Measurements from ENCODE around the gene CCNQ. TPM values are rescaled to one million over a fixed set of nuclear protein-coding genes. Genes with fewer than 3 reads are reported as not detected.

Gene CCNQ
- total and polyA plus RNA-seq, 2 donors from 2014 or later, result 14.6 to 35.4 TPM

- no peak overlapping the region for H3K27ac ChIP-seq (ENCODE audit: low read depth in 2 of 2, low read length in 2 of 2)
- no peaks in the 10 kb centered on the region for H3K9me3 ChIP-seq (ENCODE audit: control insufficient read depth in 2 of 3, insufficient read depth in 1 of 3, low read length in 3 of 3)
- H3K4me1 ChIP-seq (ENCODE audit: control insufficient read depth in 2 of 3, insufficient read depth in 2 of 3, low read depth in 1 of 3, low read length in 3 of 3), result no peaks in the 10 kb centered on the region
- H3K36me3 ChIP-seq (ENCODE audit: control insufficient read depth in 2 of 3, insufficient read depth in 3 of 3, low read length in 3 of 3), result no peaks in the 10 kb centered on the region
- H3K4me3 ChIP-seq (ENCODE audit: low read length in 3 of 3), result no peak overlapping the region
- FAIRE-seq, result no peak
- H3K27me3 ChIP-seq (ENCODE audit: control insufficient read depth, insufficient read depth, low read length), result no peaks in the 10 kb centered on the region
- DNase-seq, result peak in 2 of 5 donors; percentile 56 to 72
- TF ChIP-seq, protein P1, sequence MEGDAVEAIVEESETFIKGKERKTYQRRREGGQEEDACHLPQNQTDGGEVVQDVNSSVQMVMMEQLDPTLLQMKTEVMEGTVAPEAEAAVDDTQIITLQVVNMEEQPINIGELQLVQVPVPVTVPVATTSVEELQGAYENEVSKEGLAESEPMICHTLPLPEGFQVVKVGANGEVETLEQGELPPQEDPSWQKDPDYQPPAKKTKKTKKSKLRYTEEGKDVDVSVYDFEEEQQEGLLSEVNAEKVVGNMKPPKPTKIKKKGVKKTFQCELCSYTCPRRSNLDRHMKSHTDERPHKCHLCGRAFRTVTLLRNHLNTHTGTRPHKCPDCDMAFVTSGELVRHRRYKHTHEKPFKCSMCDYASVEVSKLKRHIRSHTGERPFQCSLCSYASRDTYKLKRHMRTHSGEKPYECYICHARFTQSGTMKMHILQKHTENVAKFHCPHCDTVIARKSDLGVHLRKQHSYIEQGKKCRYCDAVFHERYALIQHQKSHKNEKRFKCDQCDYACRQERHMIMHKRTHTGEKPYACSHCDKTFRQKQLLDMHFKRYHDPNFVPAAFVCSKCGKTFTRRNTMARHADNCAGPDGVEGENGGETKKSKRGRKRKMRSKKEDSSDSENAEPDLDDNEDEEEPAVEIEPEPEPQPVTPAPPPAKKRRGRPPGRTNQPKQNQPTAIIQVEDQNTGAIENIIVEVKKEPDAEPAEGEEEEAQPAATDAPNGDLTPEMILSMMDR (IDR thresholded peaks at IDR 0.05; ENCODE audit: borderline replicate concordance, extremely low read depth, insufficient read depth), result peak; percentile 34
- intact Hi-C loops (cut with DNase I), result no loop called here
- no peak overlapping the region for H3K9ac ChIP-seq (ENCODE audit: low read length in 3 of 3)
Observed at GRCh38 chrX:153635788-153636668, 37.1 kb upstream of the CCNQ start.

DNA sequence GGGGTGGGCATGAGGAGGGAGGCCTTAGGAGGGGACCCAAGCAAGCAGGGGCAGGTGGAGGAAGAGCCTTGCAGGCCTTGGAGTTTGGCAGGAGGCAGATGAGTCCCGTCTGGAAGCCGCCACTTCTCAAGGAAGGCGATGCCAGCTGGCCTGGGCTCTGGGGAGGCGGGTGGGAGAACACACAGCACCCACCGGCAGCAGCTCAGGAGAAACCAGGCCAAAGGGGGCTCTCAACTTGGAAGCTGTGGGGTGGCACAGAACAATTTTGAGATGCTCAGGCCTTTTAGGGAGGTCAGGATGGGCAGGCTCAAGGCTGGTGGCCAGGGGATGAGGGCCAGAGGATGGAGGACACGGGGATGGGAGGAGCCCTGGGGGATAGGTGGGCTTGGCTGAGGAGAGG is 36.4 kb upstream of the CCNQ start:
- intact Hi-C loops (cut with DNase I), result no loop called here
- no peak for FAIRE-seq
- TF ChIP-seq, protein P1 (IDR thresholded peaks at IDR 0.05; ENCODE audit: borderline replicate concordance, extremely low read depth, insufficient read depth), result no peak

DNA sequence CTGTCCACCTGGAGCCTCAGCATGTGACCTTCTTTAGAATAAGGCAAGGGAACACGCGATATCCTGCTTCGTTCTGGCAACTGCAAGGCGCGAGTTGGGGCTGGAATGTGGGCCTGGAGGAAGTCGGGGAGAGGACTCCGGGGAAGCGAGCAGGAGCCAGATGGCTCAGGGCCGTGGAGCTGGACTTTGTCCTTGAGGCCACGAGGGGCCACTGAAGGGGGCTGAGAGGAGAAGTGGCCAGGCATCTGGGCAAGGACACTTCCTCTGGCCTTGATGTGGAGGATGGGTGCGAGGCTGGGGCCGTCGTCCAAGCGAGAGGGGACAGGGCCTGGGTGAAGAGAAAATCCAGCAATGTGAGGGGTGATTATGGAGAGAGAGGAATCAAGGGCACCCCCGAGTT is 35.9 kb upstream of the CCNQ start:
- H3K27ac ChIP-seq (ENCODE audit: low read depth in 2 of 2, low read length in 2 of 2), result no peak overlapping the region
- H3K9me3 ChIP-seq (ENCODE audit: control insufficient read depth in 2 of 3, insufficient read depth in 1 of 3, low read length in 3 of 3), result no peaks in the 10 kb centered on the region
- H3K9ac ChIP-seq (ENCODE audit: low read length in 3 of 3), result no peak overlapping the region
- no peak overlapping the region for H3K4me3 ChIP-seq (ENCODE audit: low read length in 3 of 3)
- no peaks in the 10 kb centered on the region for H3K4me1 ChIP-seq (ENCODE audit: control insufficient read depth in 2 of 3, insufficient read depth in 2 of 3, low read depth in 1 of 3, low read length in 3 of 3)
- no peaks in the 10 kb centered on the region for H3K27me3 ChIP-seq (ENCODE audit: control insufficient read depth, insufficient read depth, low read length)
- peak in 3 of 5 donors; percentile 40 to 56 (median 53) for DNase-seq
- TF ChIP-seq, protein P1 (IDR thresholded peaks at IDR 0.05; ENCODE audit: borderline replicate concordance, extremely low read depth, insufficient read depth), result no peak
- no peak for FAIRE-seq
- no peaks in the 10 kb centered on the region for H3K36me3 ChIP-seq (ENCODE audit: control insufficient read depth in 2 of 3, insufficient read depth in 3 of 3, low read length in 3 of 3)
- intact Hi-C loops (cut with DNase I), result no loop called here

More for the DNA sequence above, 36.4 kb upstream of the CCNQ start:
- no peak overlapping the region for H3K4me3 ChIP-seq (ENCODE audit: low read length in 3 of 3)
- H3K36me3 ChIP-seq (ENCODE audit: control insufficient read depth in 2 of 3, insufficient read depth in 3 of 3, low read length in 3 of 3), result no peaks in the 10 kb centered on the region
- no peaks in the 10 kb centered on the region for H3K27me3 ChIP-seq (ENCODE audit: control insufficient read depth, insufficient read depth, low read length)
- no peak overlapping the region for H3K27ac ChIP-seq (ENCODE audit: low read depth in 2 of 2, low read length in 2 of 2)
- H3K4me1 ChIP-seq (ENCODE audit: control insufficient read depth in 2 of 3, insufficient read depth in 2 of 3, low read depth in 1 of 3, low read length in 3 of 3), result no peaks in the 10 kb centered on the region
- DNase-seq, result peak in 1 of 5 donors; percentile 22
- H3K9ac ChIP-seq (ENCODE audit: low read length in 3 of 3), result no peak overlapping the region
- no peaks in the 10 kb centered on the region for H3K9me3 ChIP-seq (ENCODE audit: control insufficient read depth in 2 of 3, insufficient read depth in 1 of 3, low read length in 3 of 3)
